ENCODE data around the gene ACSF2. TPM values are rescaled to one million over a fixed set of nuclear protein-coding genes. Genes with fewer than 3 reads are reported as not detected.

ACSF2 gene
- total RNA-seq, 1 experiment from 2014 or later, result 12.2 TPM

GRCh38 chr17:50423553-50424159, 2.4 kb upstream of the ACSF2 start:
- no peak for DNase-seq
- no peak overlapping the region for H3K4me2 ChIP-seq (ENCODE audit: insufficient read depth, insufficient read length, low read length)

More at GRCh38 chr17:50423553-50424159, 2.4 kb upstream of the ACSF2 start:
- Histone ChIP-seq H2BK5ac (ENCODE audit: insufficient read length, low read length) (no peak overlapping the region), H3K79me1 (ENCODE audit: insufficient read depth, low read depth, low read length, poor library complexity, severe bottlenecking) (no peaks in the 10 kb centered on the region), H3K27me3 (ENCODE audit: insufficient read depth, low read length) (no peaks in the 10 kb centered on the region; the same call in 1 of the 2 replicates), H3K79me2 (ENCODE audit: insufficient read depth, low read length) (no peaks in the 10 kb centered on the region), H3K23ac (ENCODE audit: insufficient read length, low read depth, low read length) (no peak overlapping the region), H3K4ac (ENCODE audit: low read depth, low read length) (no peak overlapping the region), H3K9me3 (ENCODE audit: control insufficient read depth, low read depth, low read length) (no peaks in the 10 kb centered on the region), H4K8ac (replicated peaks; ENCODE audit: insufficient read length, low read depth, low read length) (no peak overlapping the region), H3K27ac (ENCODE audit: insufficient read length, low read depth, low read length) (no peak overlapping the region), H2BK20ac (ENCODE audit: low read depth, low read length, poor library complexity, severe bottlenecking) (no peak overlapping the region), H2BK12ac (ENCODE audit: insufficient read length, low read depth, low read length) (no peak overlapping the region), H3K4me1 (ENCODE audit: insufficient read depth, low read length) (no peaks in the 10 kb centered on the region; the same call in 1 of the 2 replicates), H4K5ac (ENCODE audit: insufficient read length, low read depth, low read length) (no peak overlapping the region), H2BK15ac (ENCODE audit: low read depth, low read length) (no peak overlapping the region), H3T11ph (ENCODE audit: low read length) (no peak overlapping the region), H3K9ac (ENCODE audit: extremely low read depth, insufficient read length, low read length) (no peak overlapping the region), H3K56ac (ENCODE audit: insufficient read length, low read depth, low read length) (no peak overlapping the region), H4K20me1 (ENCODE audit: control insufficient read depth, insufficient read depth, insufficient read length) (no peaks in the 10 kb centered on the region), H3K23me2 (ENCODE audit: insufficient read length, low read depth, low read length, poor library complexity, severe bottlenecking) (peaks cover 12% of the 10 kb centered on the region), H3K14ac (ENCODE audit: insufficient read depth, low read length) (no peak overlapping the region), H2BK120ac (ENCODE audit: low read depth, low read length, poor library complexity, severe bottlenecking) (no peak overlapping the region), H4K91ac (ENCODE audit: insufficient read length, low read depth, low read length) (no peak overlapping the region), H3K18ac (ENCODE audit: insufficient read length, low read depth, low read length) (no peak overlapping the region), H2AFZ (ENCODE audit: low read length) (no peak overlapping the region), H2AK5ac (ENCODE audit: insufficient read length, low read length) (no peak overlapping the region)
- WGBS (ENCODE audit: extremely low coverage, insufficient read length, low lambda C conversion rate), result no CpG with 5 or more reads among the region's 6 CpGs
- no peak for TF ChIP-seq CTCF (conservative IDR thresholded peaks at IDR 0.05)
- peaks cover 16 to 18% of the 10 kb centered on the region in 2 experiments for H3K9me3 Mint-ChIP-seq
- peaks cover 16 to 20% of the 10 kb centered on the region in 2 experiments for H3K4me1 Mint-ChIP-seq
- H3K27ac Mint-ChIP-seq, result no peak overlapping the region
- peaks cover 2 to 13% (median 4%) of the 10 kb centered on the region in 3 experiments for H3K36me3 Mint-ChIP-seq (ENCODE audit: insufficient read depth in 1 of 3, low read depth in 3 of 3)
- peaks cover 26% of the 10 kb centered on the region for H3K27me3 Mint-ChIP-seq (ENCODE audit: low read depth)
- no peak overlapping the region for H3K4me3 Mint-ChIP-seq
